ENCODE data around the gene ZNF627.
A peak's percentile ranks its signal among the peaks of the same experiment; 100 is the strongest.
"Not testable (repeated sequence)": the region's sequence is repeated elsewhere in the genome, so short reads cannot be mapped to it uniquely, and the experiment has no call there.

ZNF627 gene

DNA sequence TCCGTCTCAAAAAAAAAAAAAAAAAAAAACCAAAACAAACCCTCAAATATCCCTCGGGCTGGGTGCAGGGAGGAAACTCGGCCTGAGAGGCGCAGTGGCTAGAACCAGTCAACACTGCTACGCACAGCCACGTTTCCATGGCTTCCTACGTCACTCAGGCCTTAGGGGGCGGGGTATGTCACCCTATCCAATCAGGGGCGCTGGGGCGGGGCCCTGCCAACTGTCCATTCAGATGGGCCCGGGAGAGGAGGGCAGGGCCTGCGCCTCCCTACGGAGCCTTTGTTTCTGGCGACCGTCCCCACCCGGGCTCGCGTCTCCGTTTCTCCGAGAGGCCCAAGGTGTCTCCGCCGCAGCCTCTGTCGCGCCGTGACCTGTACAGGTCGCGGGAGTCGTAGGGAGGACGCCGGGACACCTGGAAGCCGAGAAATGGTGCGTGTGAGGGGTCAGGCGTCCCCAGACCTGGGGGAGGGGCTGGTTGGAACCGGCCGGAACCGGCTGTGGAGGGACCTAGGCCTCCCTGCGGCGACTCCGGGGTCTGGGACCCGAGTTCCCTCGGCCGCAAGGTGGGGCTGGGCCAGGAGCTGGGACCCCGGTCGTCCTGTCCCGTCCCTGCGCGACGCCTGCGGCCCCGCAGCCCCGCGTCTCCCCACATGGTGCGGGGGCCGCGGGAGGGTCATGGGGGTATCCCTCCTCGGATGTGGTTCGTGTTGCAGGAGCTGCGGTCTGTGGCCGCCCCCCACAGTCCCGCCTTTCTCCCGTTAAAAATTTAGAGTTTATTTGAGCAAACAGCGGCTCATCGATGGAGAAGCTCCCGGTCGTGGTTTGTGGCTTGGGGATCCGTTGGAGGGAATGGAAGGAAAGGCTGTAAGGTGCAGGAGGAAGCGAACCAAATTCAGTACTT lies at the start of gene ZNF627:
ZNF627 (plus strand) TSS at position 282 of the 901 bp plus-strand sequence; CDS start at position 427, 145 bp downstream.
- DNase-seq: peak; percentile 89

DNA sequence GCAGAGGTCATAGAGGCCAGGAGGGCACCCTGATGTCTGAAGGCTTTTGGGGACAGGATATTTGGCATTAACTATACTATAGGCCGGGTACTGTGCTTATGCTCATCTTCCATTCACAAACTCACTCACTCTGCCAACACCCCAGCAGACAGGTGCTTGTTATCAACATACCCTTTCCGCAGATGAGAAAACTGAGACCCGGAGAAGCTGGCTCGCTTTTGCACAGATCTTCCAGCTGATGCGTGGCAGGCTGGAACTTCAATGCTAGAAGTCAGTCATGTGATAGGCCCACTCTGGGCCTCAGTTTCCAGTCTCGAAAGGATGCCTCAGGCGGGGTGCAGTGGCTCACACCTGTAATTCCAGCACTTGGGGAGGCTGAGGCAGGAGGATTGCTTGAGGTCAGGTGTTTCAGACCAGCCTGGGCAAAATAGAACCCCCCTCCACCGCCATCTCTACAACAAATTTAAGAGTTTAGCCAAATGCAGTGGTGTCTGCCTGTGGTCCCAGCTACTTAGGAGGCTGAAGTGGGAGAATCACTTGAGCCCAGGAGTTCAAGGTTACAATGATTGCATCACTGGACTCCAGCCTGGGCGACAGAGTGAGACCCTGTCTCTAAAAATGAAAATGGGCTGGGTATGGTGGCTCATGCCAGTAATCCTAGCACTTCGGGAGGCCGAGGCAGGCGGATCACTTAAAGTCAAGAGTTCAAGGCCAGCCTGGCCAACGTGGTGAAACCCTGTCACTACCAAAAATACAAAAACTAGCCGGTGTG lies 49.2 kb upstream of the ZNF627 start:
- DNase-seq: no peak

DNA sequence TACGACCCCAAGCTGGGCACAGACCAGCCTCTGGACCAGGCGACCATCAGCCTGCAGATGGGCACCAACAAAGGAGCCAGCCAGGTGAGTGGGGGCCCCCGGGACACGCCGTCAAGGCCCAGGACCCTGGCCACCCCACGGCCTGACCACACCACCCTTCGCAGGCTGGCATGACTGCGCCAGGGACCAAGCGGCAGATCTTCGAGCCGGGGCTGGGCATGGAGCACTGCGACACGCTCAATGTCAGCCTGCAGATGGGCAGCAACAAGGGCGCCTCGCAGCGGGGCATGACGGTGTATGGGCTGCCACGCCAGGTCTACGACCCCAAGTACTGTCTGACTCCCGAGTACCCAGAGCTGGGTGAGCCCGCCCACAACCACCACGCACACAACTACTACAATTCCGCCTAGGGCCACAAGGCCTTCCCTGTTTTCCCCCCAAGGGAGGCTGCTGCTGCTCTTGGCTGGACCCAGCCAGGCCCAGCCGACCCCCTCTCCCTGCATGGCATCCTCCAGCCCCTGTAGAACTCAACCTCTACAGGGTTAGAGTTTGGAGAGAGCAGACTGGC lies 47.8 kb upstream of the ZNF627 start:
- no peak for DNase-seq

DNA sequence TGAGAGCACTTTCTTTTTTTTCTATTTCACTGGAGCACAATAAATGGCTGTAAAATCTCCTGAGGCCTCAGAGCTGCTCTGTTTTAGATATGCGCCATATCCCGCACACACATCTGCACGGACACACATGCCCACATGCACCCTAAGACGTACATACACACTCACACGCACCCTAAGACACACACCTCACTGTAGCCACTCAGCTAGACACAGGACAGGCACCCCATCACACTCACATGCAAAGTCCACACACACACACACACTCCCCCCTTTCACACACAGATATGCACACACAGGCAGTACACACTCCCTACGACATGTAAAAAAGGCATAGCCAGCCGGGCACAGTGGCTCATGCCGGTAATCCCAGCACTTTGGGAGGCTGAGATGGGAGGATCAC lies 47.0 kb upstream of the ZNF627 start:
- DNase-seq: no peak

DNA sequence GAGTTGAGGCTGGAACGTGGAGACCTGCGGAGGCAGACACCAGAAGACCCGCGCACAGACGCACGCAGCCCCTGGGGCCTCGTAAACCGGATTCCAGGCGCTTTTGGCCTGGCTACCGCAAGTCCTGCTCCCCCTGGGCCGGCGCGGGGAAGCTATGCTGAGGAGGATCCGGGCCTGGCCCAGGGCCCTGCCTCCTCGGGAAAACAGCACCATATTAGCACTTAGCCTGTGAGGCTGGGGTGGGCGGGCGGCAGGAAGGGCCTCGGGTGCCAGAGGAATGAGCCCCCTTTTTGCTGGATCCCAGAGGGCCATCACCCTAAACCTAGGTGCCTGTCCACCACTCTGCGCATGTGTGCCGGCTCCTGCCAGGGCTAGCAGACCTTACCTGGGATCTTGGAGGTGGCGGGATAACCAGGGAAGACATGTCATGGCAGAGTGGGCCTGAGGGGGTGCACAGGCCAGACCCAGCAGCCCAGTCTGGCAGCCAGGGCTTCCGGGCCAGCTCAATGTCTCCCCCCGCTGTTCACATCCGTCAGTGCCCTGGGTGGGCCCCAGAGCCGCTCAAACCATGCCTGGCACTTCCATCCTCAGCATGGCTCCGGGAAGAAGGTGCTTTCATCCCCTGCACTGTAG lies 45.6 kb upstream of the ZNF627 start:
- DNase-seq: no peak

DNA sequence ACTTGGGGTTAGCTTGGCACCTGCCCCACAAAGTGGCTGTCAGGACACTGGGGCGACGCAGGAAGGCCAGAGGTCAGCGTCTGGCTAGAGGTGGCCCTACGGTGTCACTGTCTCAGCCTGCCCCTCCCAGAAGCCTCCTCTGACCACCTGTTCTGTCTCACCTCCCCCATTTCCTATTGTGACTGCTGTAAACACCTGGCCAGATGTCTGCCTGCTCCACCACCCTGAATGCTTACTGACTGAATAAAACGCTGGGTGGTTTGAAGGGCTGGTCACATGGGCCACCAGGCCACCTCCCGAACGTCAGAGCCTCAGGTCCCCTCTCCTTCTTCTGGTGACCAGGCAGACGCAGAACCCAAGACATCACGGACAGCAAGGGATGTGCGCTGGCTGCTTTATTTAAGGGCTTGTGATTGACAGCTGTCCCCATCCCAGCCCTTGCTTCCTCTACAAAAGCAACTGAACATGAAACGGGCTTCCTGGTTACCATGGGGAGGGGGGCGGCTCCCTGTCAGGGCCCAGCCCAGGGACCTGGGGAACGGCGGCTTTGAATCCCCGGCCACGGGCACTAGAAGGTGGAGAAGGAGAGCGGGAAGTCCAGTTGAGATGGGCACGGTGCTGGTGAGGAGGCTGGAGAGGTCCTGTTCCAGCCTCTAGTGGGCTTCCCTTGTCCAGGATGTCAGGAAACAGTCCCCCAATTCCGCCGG lies 44.5 kb upstream of the ZNF627 start:
- no peak for DNase-seq

DNA sequence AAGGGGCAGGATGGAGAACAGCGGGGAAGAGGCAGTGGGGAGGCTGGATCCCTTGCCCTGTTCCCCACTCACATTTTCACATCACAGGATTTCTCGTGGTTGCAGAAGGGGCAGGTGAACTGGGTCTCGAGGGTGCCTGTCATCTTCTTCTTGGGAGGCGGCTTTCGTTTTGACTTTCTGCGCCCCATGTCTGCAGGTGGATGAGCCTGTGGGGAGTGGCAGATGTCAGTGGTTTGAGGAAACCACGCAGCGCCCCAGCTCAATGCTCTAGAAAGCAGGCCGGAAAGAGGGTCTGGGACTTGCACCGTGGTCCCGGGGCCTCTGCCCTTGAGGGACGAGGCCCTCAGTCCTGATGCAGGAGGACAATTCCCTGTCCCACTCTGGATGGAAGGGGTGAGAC lies 43.1 kb upstream of the ZNF627 start:
- DNase-seq: no peak

DNA sequence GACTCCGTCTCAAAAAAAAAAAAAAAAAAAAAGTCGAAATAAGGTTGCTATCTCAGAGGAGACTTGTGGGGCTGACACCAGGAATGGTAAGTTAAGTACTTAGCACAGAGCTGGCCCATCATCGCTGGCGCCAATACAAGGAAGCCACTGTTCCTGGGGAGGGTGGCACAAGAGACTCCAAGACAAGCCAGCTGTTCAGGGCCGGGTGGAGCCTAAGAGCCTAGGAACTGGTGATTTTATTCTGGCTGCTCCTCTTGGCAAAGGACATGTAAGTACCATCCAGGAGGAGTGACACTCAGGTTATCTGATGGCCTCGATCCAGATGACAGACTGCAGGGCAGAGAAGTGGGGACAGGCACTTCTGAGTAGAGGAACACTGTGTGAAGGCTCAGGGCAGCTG lies 42.0 kb upstream of the ZNF627 start:
- DNase-seq: no peak

DNA sequence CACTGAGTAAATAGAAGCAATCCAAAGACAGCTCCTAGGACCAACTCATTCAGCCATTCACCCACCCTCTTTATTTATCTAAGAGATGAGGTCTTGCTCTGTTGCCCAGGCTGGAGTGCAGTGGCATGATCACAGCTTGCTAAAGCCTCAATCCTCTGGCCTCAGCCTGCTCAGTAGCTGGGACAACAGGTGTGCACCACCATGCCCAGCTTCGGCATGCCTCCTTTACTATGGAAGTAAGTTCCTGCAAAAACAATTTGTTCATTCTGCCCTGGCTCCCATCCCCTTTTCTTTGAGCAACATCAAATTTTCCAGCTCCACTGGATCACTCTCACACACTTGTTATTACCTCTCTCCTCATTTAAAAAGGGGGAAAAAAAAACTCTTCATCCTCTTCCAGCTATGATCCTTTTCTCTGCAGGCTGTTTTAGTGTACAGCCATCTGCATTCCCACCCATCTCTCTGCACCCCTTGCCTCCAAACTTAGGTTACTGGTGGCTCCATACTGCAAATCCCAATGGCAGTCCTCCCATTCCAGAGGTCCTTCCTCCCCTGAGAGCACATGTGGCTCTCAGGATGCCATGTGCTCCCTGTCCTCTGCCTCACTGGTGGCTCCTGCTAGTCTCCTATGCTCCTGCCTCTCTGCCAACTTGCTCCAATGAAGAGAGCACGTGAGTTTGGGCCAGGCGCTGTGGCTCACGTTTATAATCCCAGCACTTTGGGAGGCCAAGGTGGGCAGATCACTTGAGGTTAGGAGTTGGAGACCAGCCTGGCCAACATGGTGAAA lies 40.5 kb upstream of the ZNF627 start:
- no peak for DNase-seq

DNA sequence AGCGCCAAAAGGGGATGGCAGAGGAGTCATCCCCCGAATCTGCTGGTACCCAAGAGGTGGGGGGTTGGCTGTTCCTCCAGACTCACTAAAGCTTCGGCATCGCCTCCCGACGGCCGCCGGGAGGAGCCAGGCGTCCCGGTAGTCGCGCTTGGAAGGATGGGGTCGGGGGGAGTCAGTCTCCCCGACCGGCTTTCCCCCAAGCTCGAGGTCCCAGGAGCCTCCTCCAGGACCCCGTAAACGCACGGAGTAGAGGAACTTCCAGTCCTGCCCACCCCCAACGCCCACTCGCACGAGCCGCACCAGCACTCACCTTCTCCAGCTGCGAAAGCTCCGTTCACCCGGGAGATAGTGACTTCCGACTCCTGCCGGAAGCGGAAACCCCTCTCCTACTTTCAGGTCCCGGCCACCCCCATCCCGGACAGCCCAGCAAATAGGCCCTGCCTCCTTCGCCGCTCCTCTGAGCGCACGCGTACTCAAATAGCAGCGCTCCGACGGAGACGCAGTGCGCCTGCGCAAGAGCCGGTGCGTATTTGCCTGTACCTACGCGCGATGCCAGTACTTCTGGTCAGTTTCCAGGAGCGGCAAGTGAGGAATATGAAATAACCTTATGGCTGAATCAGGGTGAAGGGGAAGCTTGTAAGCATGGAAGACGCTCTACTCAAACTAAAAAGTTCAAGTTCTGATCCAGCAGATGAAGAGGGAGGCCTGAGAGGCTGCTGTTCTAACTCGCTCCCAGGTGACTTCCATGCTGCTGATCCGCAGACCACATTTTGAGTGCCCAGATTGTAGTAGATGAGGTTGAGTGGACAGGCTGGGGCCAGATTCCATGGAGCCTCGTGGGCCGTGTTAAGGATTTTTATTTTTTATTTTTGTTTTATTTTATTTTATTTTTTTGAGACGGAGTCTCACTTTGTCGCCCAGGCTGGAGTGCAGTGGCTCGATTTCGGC lies 38.1 kb upstream of the ZNF627 start, which contains the start of gene ELOF1:
ELOF1 (minus strand) TSS at position 350 of the 948 bp plus-strand sequence. CDS start 4,883 bp downstream, outside the sequence.
- DNase-seq: peak; percentile 95

DNA sequence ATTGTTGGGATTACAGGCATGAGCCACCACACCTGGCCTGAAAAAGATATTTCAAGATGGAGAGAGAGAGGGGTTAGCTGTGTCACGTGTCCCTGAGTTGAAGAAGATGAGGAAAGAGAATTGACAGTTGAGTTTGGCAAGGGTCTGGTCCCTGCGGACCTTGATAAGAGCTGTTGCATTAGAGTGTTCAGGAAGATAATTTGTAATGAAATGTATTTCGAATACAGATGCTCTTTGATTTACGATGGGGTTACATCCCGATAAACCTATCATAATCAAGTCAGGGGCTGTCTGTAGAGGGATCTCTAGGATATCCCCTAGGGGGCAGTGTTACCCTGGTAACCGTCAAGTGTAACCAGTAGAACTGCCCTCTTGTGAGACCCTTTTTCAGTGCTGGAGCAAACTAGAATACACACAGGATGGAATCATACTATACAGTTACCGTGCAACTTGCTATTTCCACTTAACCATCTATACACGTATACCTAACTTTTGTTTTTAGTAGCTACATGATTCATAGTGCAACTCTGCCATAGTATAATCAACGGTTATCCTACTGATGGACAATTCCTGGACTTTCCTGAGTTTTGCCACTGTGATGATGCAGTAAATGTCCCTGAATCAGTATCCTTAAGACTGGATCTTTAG lies 36.8 kb upstream of the ZNF627 start:
- peak; percentile 46 for DNase-seq

DNA sequence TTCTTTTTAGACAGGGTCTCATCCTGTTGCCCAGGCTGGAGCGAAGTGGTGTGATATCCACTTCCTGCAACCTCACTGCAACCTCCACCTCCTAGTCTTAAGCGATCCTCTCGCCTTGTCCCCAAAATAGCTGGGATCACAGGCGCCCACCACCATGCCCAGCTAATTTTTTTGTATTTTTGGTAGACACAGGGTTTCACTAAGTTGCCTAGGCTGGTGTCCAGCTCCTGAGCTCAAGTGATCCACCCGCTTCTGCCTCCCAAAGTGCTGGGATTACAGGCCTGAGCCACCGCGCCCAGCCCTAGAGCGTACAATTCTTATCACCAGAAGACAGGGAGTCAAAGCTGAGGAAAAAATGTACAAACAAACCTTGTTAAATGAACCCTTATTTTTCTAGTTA lies 33.8 kb upstream of the ZNF627 start:
- DNase-seq: no peak

DNA sequence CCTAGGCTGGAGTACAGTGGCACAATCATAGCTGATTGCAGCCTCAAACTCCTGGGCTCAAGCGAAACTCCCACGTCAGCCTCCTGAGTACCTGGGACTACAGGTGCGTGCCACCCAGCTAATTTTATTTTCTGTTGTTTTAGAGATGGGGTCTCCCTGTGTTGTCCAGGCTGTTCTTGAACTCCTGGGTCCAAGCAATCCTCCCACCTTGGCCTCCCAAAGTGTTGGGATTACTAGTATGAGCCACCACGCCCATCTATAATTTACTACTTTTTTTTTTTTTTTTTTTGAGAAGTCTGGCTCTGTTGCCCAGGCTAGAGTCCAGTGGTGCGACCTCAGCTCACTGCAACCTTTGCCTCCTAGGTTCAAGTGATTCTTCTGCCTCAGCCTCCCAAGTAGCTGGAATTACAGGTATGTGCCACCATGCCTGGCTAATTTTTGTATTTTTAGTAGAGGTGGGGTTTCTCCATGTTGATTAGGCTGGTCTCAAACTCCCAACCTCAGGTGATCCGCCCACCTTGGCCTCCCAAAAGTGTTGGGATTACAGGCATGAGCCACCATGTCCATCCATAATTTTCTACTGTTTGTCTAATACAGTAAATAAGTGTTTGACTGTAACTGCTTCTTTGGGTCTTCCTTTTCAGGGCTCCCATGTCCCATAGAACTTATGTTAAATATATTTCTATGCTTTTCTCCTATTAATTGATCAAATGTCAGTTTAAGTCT lies 33.0 kb upstream of the ZNF627 start:
- DNase-seq: not testable (repeated sequence)

DNA sequence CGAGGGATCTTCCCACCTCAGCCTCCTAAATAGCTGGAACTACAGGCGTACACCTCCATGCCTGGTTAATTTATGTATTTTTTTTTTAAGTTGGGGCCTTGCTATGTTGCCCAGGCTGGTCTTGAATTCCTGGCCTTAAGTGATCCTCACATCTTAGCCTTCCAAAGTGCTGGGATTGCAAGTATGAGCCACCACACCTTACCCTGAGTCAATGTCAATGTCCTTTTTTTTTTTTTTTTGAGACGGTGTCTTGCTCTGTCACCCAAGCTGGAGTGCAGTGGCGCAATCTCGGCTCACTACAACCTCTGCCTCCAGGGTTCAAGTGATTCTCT lies 31.7 kb upstream of the ZNF627 start:
- DNase-seq: not testable (repeated sequence)

DNA sequence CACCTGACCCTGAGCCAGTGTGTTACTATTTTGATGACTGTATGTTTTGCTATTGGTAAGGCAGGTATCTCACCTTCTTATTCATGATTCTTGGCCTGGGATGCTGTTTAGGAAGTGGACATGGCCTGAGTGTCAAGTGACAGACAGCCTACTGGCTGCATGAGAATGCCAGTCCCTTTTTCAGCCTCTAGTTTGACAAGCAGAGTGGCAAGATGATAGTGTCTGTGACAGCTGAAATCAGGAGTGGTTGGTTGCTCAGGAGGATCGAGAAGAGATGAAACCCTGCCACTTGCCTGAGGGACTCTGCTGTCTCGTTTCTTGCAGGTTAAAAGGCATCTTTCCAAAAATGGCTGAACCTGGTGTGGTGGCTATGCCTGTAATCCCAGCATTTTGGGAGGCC lies 31.1 kb upstream of the ZNF627 start:
- DNase-seq: no peak

DNA sequence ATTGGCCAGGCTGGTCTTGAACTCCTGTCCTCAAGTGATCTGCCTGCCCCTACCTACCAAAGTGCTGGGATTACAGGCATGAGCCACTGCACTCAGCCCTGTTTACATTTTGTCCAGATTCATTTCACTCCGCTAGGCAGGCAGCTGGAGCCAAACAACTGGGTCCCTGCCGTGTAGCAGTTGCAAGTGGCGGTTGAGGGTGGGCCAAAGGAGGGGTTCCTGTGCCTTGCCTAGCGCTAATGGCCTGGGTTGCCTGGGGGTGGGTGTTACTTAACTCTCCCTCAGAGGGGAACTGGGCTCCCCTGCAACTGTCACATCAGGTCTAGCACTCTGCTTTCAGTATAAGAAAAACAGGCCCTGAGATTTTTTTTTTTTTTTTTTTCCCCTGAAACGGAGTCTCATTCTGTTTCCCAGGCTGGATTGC lies 27.2 kb upstream of the ZNF627 start:
- DNase-seq: no peak

DNA sequence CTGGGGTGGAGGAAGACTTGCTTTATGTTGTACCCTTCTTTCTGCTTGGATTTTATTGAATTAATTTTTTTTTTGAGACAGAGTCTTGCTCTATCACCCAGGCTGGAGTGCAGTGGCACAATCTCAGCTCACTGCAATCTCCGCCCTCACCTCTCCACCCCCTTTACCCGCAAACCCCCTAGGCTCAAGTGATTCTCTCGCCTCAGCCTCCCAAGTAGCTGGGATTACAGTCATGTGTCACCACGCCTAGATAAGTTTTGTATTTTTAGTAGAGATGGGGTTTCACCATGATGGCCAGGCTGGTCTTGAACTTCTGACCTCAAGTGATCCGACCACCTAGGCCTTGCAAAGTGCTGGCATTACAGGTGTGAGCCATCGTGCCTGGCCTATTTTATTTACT lies 23.9 kb upstream of the ZNF627 start:
- DNase-seq: not testable (repeated sequence)

DNA sequence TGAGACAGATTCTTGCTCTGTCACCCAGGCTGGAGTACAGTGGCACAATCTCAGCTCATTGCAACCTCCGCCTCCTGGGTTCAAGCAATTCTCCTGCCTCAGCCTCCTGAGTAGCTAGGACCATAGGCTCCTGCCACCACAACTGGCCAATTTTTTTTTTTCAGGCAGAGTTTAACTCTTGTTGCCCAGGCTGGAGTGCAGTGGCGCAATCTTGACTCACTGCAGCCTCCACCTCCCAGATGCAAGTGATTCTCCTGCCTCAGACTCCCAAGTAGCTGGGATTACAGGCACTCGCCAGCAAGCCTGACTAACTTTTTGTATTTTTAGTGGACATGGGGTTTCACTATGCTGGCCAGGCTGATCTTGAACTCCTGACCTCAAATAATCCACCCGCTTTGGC lies 23.5 kb upstream of the ZNF627 start:
- not testable (repeated sequence) for DNase-seq

DNA sequence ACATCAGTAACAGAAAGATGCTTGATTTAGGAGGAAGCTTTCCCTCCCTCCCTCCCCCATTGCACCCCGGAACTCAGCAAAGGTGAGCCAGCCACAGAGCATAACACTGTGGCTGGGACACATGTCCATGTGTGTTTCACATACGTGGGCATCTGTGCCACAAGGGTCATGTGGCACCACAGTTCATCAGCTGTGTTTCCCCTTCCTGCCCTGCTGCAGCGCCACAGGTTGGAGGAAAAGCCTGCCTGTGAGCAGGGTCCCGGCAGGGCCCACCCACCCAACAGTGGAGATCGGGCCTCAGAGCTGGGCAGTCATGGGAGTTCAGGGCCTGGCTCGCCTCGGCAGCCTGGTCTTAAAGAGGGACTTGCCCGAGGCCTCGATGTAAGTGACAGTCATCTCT lies 22.6 kb upstream of the ZNF627 start:
- DNase-seq: no peak

Measured in DMS 273 treated with DMSO at 0.1 percent for 48 hours (cell line).